ENCODE measurements around the gene MASP2. TPM values are rescaled to one million over a fixed set of nuclear protein-coding genes. Genes with fewer than 3 reads are reported as not detected.
A peak's percentile ranks its signal among the peaks of the same experiment; 100 is the strongest.

MASP2 gene
- total and polyA plus RNA-seq, 9 of the 15 experiments (the other 6 are each of a cell fraction or from before 2014, with no cell fraction given) = 0.01 to 0.23 (median 0.06) TPM; not detected in 3

- TF ChIP-seq DPF2 (IDR thresholded peaks at IDR 0.05) = no peak
- peak; percentile 28; the same call in 1 of the 2 replicates for TF ChIP-seq ZBTB7A (IDR thresholded peaks at IDR 0.05; ENCODE audit: borderline replicate concordance, control insufficient read depth, low read depth, low read length)
- no peak for TF ChIP-seq TEAD1 (CRISPR knock-in tag; IDR thresholded peaks at IDR 0.05)
- TF ChIP-seq MECOM (CRISPR knock-in tag; IDR thresholded peaks at IDR 0.05) = no peak
- TF ChIP-seq PTBP1 (IDR thresholded peaks at IDR 0.05; ENCODE audit: low read depth, low read length) = no peak
- no peak for TF ChIP-seq ZNF592 (IDR thresholded peaks at IDR 0.05)
- TF ChIP-seq PRDM10 (IDR thresholded peaks at IDR 0.05; ENCODE audit: partially characterized antibody) = peak; percentile 34
These were observed 11.6 kb upstream of the MASP2 start (continued) for GRCh38 chr1:11058595-11059154.
